NCI-H82 treated with DMSO at 0.1 percent for 48 hours (cell line): ENCODE data around the gene MT1E.
"Not testable (repeated sequence)": the region's sequence is repeated elsewhere in the genome, so short reads cannot be mapped to it uniquely, and the experiment has no call there.

ENCODE experiments used
- DNase-seq: peaks from one replicate; lab custom pipeline; 2025; ENCODE audit not compliant: unreplicated experiment; lab: John Stamatoyannopoulos, UW

MT1E gene

GRCh38 chr16:56606476-56607108, 19.0 kb upstream of the MT1E start:
- no peak for DNase-seq

GRCh38 chr16:56607109-56607618, 18.4 kb upstream of the MT1E start:
- no peak for DNase-seq

- no peak for DNase-seq
These were observed 17.9 kb upstream of the MT1E start for GRCh38 chr16:56607675-56608042.

- DNase-seq, result peak; percentile 86
These were observed 17.3 kb upstream of the MT1E start, which contains the start of gene MT2A for GRCh38 chr16:56608043-56608875. Gene MT2A, plus strand, starts transcription at chr16:56608584. Its CDS starts 72 bp downstream, at chr16:56608656.

GRCh38 chr16:56608876-56609462, 16.6 kb upstream of the MT1E start:
- no peak for DNase-seq

- no peak for DNase-seq
These were observed 16.1 kb upstream of the MT1E start for GRCh38 chr16:56609463-56609921.

GRCh38 chr16:56610017-56610608, 15.5 kb upstream of the MT1E start:
- DNase-seq, result no peak

- no peak for DNase-seq
These were observed 14.9 kb upstream of the MT1E start for GRCh38 chr16:56610609-56611111.

GRCh38 chr16:56611281-56611833, 14.2 kb upstream of the MT1E start:
- DNase-seq, result no peak

- DNase-seq, result no peak
These were observed 11.9 kb upstream of the MT1E start for GRCh38 chr16:56613706-56614105.

- no peak for DNase-seq
These were observed 11.0 kb upstream of the MT1E start for GRCh38 chr16:56614549-56614991.

GRCh38 chr16:56615353-56615752, 10.2 kb upstream of the MT1E start:
- DNase-seq, result no peak

- no peak for DNase-seq
These were observed 8.9 kb upstream of the MT1E start for GRCh38 chr16:56616608-56617211.

GRCh38 chr16:56617212-56618085, 8.1 kb upstream of the MT1E start:
- no peak for DNase-seq

GRCh38 chr16:56618138-56618537, 7.4 kb upstream of the MT1E start:
- no peak for DNase-seq

GRCh38 chr16:56620339-56620897, 5.2 kb upstream of the MT1E start:
- DNase-seq, result no peak

- DNase-seq, result not testable (repeated sequence)
These were observed 3.7 kb upstream of the MT1E start for GRCh38 chr16:56621665-56622445.

- DNase-seq, result not testable (repeated sequence)
These were observed 2.4 kb upstream of the MT1E start for GRCh38 chr16:56623184-56623583.
